PC-9 (cell line): ENCODE measurements around the gene SLC38A3. TPM values are rescaled to one million over a fixed set of nuclear protein-coding genes. Genes with fewer than 3 reads are reported as not detected.

Source experiments
- BruUV-seq: library from RNA; stranded (reverse); fragments of 400-500 nt; replicated peaks from 2 replicates; lab custom pipeline; 2021; lab: Mats Ljungman, UMichigan
- CTCF ChIA-PET: fragments of 300-600 bp; sonication (Branson Sonifier 250); formaldehyde crosslinking; loops from one replicate; lab custom pipeline; 2022; ENCODE audit warnings: antibody characterized with exemption; lab: Charles Lee
- POLR2A ChIA-PET: fragments of 300-600 bp; sonication (Branson Sonifier 250); formaldehyde crosslinking; loops from one replicate; lab custom pipeline; 2022; ENCODE audit warnings: antibody characterized with exemption; ENCODE audit not compliant: unreplicated experiment; lab: Charles Lee
- DNase-seq, 2 experiments: peaks; one replicate each; pipeline versions ENCODE4 v3.0.0 to v3.0.0-alpha.2; 2015 to 2022; ENCODE audit warnings: mixed read lengths in 1 of 2
- H2AFZ ChIP-seq: fragments of 200-600 bp; sonication (generic); 2 replicates; pipeline ENCODE4 v1.8.1; 2017; ENCODE audit warnings: antibody characterized with exemption
- H3F3A ChIP-seq: fragments of 200-600 bp; sonication (generic); 2 replicates; pipeline ENCODE4 v1.8.1; 2017; ENCODE audit warnings: antibody characterized with exemption, mild to moderate bottlenecking, low read depth; ENCODE audit not compliant: insufficient read depth
- H3K27ac ChIP-seq: fragments of 200-600 bp; sonication (generic); 2 replicates; pipeline ENCODE4 v1.6.1; 2016; ENCODE audit warnings: mixed run types
- H3K27me3 ChIP-seq: fragments of 200-600 bp; sonication (generic); 2 replicates; pipeline ENCODE4 v1.6.1; 2016; ENCODE audit warnings: low read depth, mixed run types; ENCODE audit not compliant: insufficient read depth
- H3K36me3 ChIP-seq: fragments of 200-600 bp; sonication (generic); 2 replicates; pipeline ENCODE4 v1.6.1; 2016; ENCODE audit warnings: low read depth, mixed run types
- H3K4me1 ChIP-seq: fragments of 200-600 bp; sonication (generic); replicated peaks from 2 replicates; pipeline ENCODE4 v1.6.1; 2016; ENCODE audit warnings: mixed run types; ENCODE audit not compliant: insufficient read depth
- H3K4me2 ChIP-seq: fragments of 200-600 bp; sonication (generic); 2 replicates; pipeline ENCODE4 v1.6.1; 2017; ENCODE audit warnings: mixed run types
- H3K4me3 ChIP-seq: fragments of 200-600 bp; sonication (generic); 2 replicates; pipeline ENCODE4 v1.6.1; 2016; ENCODE audit warnings: mixed run types
- H3K79me2 ChIP-seq: fragments of 200-600 bp; sonication (generic); 2 replicates; pipeline ENCODE4 v1.6.1; 2017; ENCODE audit warnings: low read depth, mixed run types
- H3K9me2 ChIP-seq: fragments of 200-600 bp; sonication (generic); 2 replicates; pipeline ENCODE4 v1.8.1; 2017; ENCODE audit warnings: mild to moderate bottlenecking; ENCODE audit not compliant: insufficient read depth
- H3K9me3 ChIP-seq: fragments of 200-600 bp; sonication (generic); 2 replicates; pipeline ENCODE4 v1.8.1; 2016; ENCODE audit warnings: low read depth; ENCODE audit not compliant: insufficient read depth
- H4K20me1 ChIP-seq: fragments of 200-600 bp; sonication (generic); 2 replicates; pipeline ENCODE4 v1.8.1; 2017; ENCODE audit not compliant: insufficient read depth
- CTCF ChIP-seq: fragments of 200-600 bp; sonication (generic); conservative IDR thresholded peaks from 2 replicates; pipeline ENCODE4 v1.6.1; 2017; ENCODE audit warnings: mixed run types, antibody characterized with exemption, mild to moderate bottlenecking, moderate library complexity
- EZH2 ChIP-seq: fragments of 200-600 bp; sonication (generic); IDR thresholded peaks from 2 replicates; pipeline ENCODE4 v1.8.0; 2017; ENCODE audit warnings: antibody characterized with exemption, low read depth
- intact Hi-C: fragments of 100-400 bp; cut with micrococcal nuclease; formaldehyde crosslinking; loops from one replicate; pipeline ENCODE4 v1.10.0; 2022; ENCODE audit not compliant: unreplicated experiment
- total RNA-seq: library from RNA; stranded (reverse); gene quantifications from 2 replicates; pipeline ENCODE4 v1.2.3, GENCODE V29; 2021

The SLC38A3 gene
- total RNA-seq, 1 experiment from 2014 or later: 0.37 TPM

GRCh38 chr3:50229490-50229889, 24.4 kb downstream of the SLC38A3 start:
- no peak overlapping the region for H3K27ac ChIP-seq
- BruUV-seq: no TSS peak
- H3K4me1 ChIP-seq: peaks cover 12% of the 10 kb centered on the region
- intact Hi-C loops: loop anchor here (5.0 kb wide), 1 partner anchor 108 kb away; no protein-coding TSS in a partner anchor
- no peak overlapping the region for H3K4me3 ChIP-seq
- H4K20me1 ChIP-seq: no peaks in the 10 kb centered on the region
- TF ChIP-seq CTCF (no peak), EZH2 (no peak)
- H2AFZ ChIP-seq: no peak overlapping the region
- no peaks in the 10 kb centered on the region for H3K36me3 ChIP-seq
- H3K9me2 ChIP-seq: no peaks in the 10 kb centered on the region
- ChIA-PET POLR2A (no interaction called here), CTCF (no interaction called here)
- H3K79me2 ChIP-seq: no peaks in the 10 kb centered on the region
- DNase-seq: no peak
- H3K9me3 ChIP-seq: no peaks in the 10 kb centered on the region
- H3F3A ChIP-seq: peaks cover 13% of the 10 kb centered on the region; the same call in 1 of the 2 replicates
- no peak overlapping the region for H3K4me2 ChIP-seq
- no peaks in the 10 kb centered on the region for H3K27me3 ChIP-seq

GRCh38 chr3:50230104-50230793, 25.2 kb downstream of the SLC38A3 start:
- H4K20me1 ChIP-seq: no peaks in the 10 kb centered on the region
- H3K79me2 ChIP-seq: no peaks in the 10 kb centered on the region
- H3K4me3 ChIP-seq: no peak overlapping the region
- CTCF ChIA-PET: no interaction called here
- TF ChIP-seq EZH2: no peak
- TF ChIP-seq CTCF: no peak
- intact Hi-C loops: no loop called here
- no peaks in the 10 kb centered on the region for H3K36me3 ChIP-seq
- H3K9me2 ChIP-seq: no peaks in the 10 kb centered on the region
- no peak for DNase-seq
- H3K27ac ChIP-seq: no peak overlapping the region
- H3K4me1 ChIP-seq: peaks cover 17% of the 10 kb centered on the region
- BruUV-seq: no TSS peak
- H3K9me3 ChIP-seq: no peaks in the 10 kb centered on the region
- H3K4me2 ChIP-seq: no peak overlapping the region
- POLR2A ChIA-PET: no interaction called here
- peaks cover 13% of the 10 kb centered on the region; the same call in 1 of the 2 replicates for H3F3A ChIP-seq
- no peak overlapping the region for H2AFZ ChIP-seq
- H3K27me3 ChIP-seq: no peaks in the 10 kb centered on the region

- Histone ChIP-seq H3K36me3 (no peaks in the 10 kb centered on the region), H2AFZ (no peak overlapping the region), H4K20me1 (no peaks in the 10 kb centered on the region), H3K4me1 (peaks cover 20% of the 10 kb centered on the region), H3K79me2 (no peaks in the 10 kb centered on the region), H3K27ac (no peak overlapping the region), H3K27me3 (no peaks in the 10 kb centered on the region), H3K4me2 (no peak overlapping the region), H3K9me3 (no peaks in the 10 kb centered on the region), H3K4me3 (no peak overlapping the region), H3K9me2 (no peaks in the 10 kb centered on the region), H3F3A (peaks cover 13% of the 10 kb centered on the region; the same call in 1 of the 2 replicates)
- no peak for DNase-seq
- no peak for TF ChIP-seq CTCF
- TF ChIP-seq EZH2: no peak
- no TSS peak for BruUV-seq
- POLR2A ChIA-PET: no interaction called here
- CTCF ChIA-PET: no interaction called here
- intact Hi-C loops: no loop called here
Measured at GRCh38 chr3:50230794-50231125, 25.7 kb downstream of the SLC38A3 start.
